Mesenchymal stem cell (in vitro differentiated cells and primary cell): ENCODE results near the gene TMEM45A.
A peak's percentile ranks its signal among the peaks of the same experiment; 100 is the strongest.

Experiments
- DNase-seq: peaks from one replicate; pipeline ENCODE4 v3.0.0-alpha.2; 2013
- H2AFZ ChIP-seq: one replicate; pipeline ENCODE4 v1.6.1; 2013; ENCODE audit warnings: low read depth, mild to moderate bottlenecking, control low read depth, inconsistent platforms, low read length, moderate library complexity
- H2AK5ac ChIP-seq: 2 replicates; pipeline ENCODE4 v1.6.1; 2013; ENCODE audit warnings: low read length, moderate library complexity, mild to moderate bottlenecking, inconsistent platforms; ENCODE audit not compliant: severe bottlenecking
- H2BK120ac ChIP-seq: one replicate; pipeline ENCODE4 v1.6.1; 2013; ENCODE audit warnings: low read depth, mild to moderate bottlenecking, inconsistent platforms, low read length, moderate library complexity
- H2BK12ac ChIP-seq, 2 experiments: one replicate each; pipeline ENCODE4 v1.6.1; 2013; ENCODE audit warnings: inconsistent platforms in 2 of 2, low read length in 2 of 2, mild to moderate bottlenecking in 2 of 2, moderate library complexity in 2 of 2, control low read depth in 1 of 2
- H2BK15ac ChIP-seq: one replicate; pipeline ENCODE4 v1.6.1; 2013; ENCODE audit warnings: mild to moderate bottlenecking, low read depth, inconsistent platforms; ENCODE audit not compliant: poor library complexity, severe bottlenecking
- H2BK5ac ChIP-seq: 2 replicates; pipeline ENCODE4 v1.6.1; 2013; ENCODE audit warnings: low read depth, mild to moderate bottlenecking, low read length, control low read depth, inconsistent platforms; ENCODE audit not compliant: poor library complexity, severe bottlenecking
- H3K14ac ChIP-seq, 2 experiments: one replicate each; pipeline ENCODE4 v1.6.1; 2013; ENCODE audit warnings: inconsistent platforms in 2 of 2, low read length in 2 of 2, control low read depth in 1 of 2, mild to moderate bottlenecking in 1 of 2, moderate library complexity in 1 of 2
- H3K18ac ChIP-seq, 2 experiments: one replicate each; pipeline ENCODE4 v1.6.1; 2013; ENCODE audit warnings: inconsistent platforms in 2 of 2, low read length in 2 of 2, control low read depth in 1 of 2, low read depth in 1 of 2, mild to moderate bottlenecking in 1 of 2
- H3K23ac ChIP-seq, 2 experiments: one replicate each; pipeline ENCODE4 v1.6.1; 2013; ENCODE audit warnings: inconsistent platforms in 2 of 2, low read length in 2 of 2, mild to moderate bottlenecking in 2 of 2, moderate library complexity in 2 of 2, control low read depth in 1 of 2
- H3K27ac ChIP-seq: 2 replicates; pipeline ENCODE4 v1.5.1; 2013; ENCODE audit warnings: mild to moderate bottlenecking, moderate library complexity, low read length, control low read depth, inconsistent platforms; ENCODE audit not compliant: poor library complexity, severe bottlenecking
- H3K27me3 ChIP-seq, 2 experiments: 2 replicates each; pipeline versions ENCODE4 v1.6.1 to v1.7.0; 2013; ENCODE audit warnings: low read length in 2 of 2, mild to moderate bottlenecking in 2 of 2, moderate library complexity in 2 of 2, control low read depth in 1 of 2, inconsistent platforms in 1 of 2; ENCODE audit not compliant: control insufficient read depth in 1 of 2, insufficient read depth in 1 of 2
- H3K36me3 ChIP-seq, 2 experiments: 2 replicates each; pipeline versions ENCODE4 v1.6.1 to v1.7.0; 2013; ENCODE audit warnings: low read length in 2 of 2, control low read depth in 1 of 2, inconsistent platforms in 1 of 2, low read depth in 1 of 2, mild to moderate bottlenecking in 1 of 2; ENCODE audit not compliant: insufficient read depth in 2 of 2, control insufficient read depth in 1 of 2
- H3K4ac ChIP-seq, 2 experiments: one replicate each; pipeline ENCODE4 v1.6.1; 2013; ENCODE audit warnings: inconsistent platforms in 2 of 2, low read length in 2 of 2, mild to moderate bottlenecking in 2 of 2, moderate library complexity in 2 of 2, control low read depth in 1 of 2, low read depth in 1 of 2
- H3K4me1 ChIP-seq: 2 replicates; pipeline ENCODE4 v1.6.1; 2013; ENCODE audit warnings: low read depth, low read length, control low read depth; ENCODE audit not compliant: control insufficient read depth, insufficient read depth
- H3K4me2 ChIP-seq: 2 replicates; pipeline ENCODE4 v1.6.1; 2013; ENCODE audit warnings: low read length, mild to moderate bottlenecking, inconsistent platforms; ENCODE audit not compliant: poor library complexity, severe bottlenecking
- H3K4me3 ChIP-seq, 2 experiments: 2 replicates each; pipeline versions ENCODE4 v1.5.1 to v1.7.0; 2013; ENCODE audit warnings: low read length in 2 of 2, mild to moderate bottlenecking in 2 of 2, control low read depth in 1 of 2, low read depth in 1 of 2; ENCODE audit not compliant: insufficient read depth in 1 of 2
- H3K79me1 ChIP-seq: replicated peaks from 2 replicates; pipeline ENCODE4 v1.6.1; 2013; ENCODE audit warnings: mild to moderate bottlenecking, control low read depth, low read length, inconsistent platforms; ENCODE audit not compliant: poor library complexity, severe bottlenecking
- H3K9ac ChIP-seq: 2 replicates; pipeline ENCODE4 v1.7.0; 2013; ENCODE audit warnings: mild to moderate bottlenecking, low read length, moderate library complexity
- H3K9me3 ChIP-seq: 2 replicates; pipeline ENCODE4 v1.7.0; 2013; ENCODE audit warnings: mild to moderate bottlenecking, low read length; ENCODE audit not compliant: control insufficient read depth
- H4K8ac ChIP-seq: one replicate; pipeline ENCODE4 v1.6.1; 2013; ENCODE audit warnings: inconsistent platforms, mild to moderate bottlenecking, low read length, moderate library complexity
- H4K91ac ChIP-seq: one replicate; pipeline ENCODE4 v1.6.1; 2013; ENCODE audit warnings: mild to moderate bottlenecking, low read length, inconsistent platforms
- WGBS: methylation state at CpG from one replicate; pipeline ENCODE4 v1.1.7; 2013; ENCODE audit warnings: mixed read lengths; 5-methylcytosine and 5-hydroxymethylcytosine counted together

Gene TMEM45A

GRCh38 chr3:100611221-100611620 is 118.8 kb downstream of the TMEM45A start:
- DNase-seq, result no peak
- H3K4ac ChIP-seq, result no peak overlapping the region
- H3K14ac ChIP-seq, result no peak overlapping the region
- no peak overlapping the region for H2AK5ac ChIP-seq
- H3K18ac ChIP-seq, result no peak overlapping the region
- no peak overlapping the region for H4K8ac ChIP-seq
- no peaks in the 10 kb centered on the region for H3K79me1 ChIP-seq
- H3K36me3 ChIP-seq, result no peaks in the 10 kb centered on the region
- no peak overlapping the region for H2BK120ac ChIP-seq
- no peak overlapping the region for H2AFZ ChIP-seq
- H3K23ac ChIP-seq, result no peak overlapping the region
- no peak overlapping the region for H3K9ac ChIP-seq
- WGBS, result no CpG with 5 or more reads among the region's 3 CpGs
- no peak overlapping the region for H2BK15ac ChIP-seq
- H4K91ac ChIP-seq, result no peak overlapping the region
- no peak overlapping the region for H3K4me3 ChIP-seq
- no peak overlapping the region for H3K27ac ChIP-seq
- H2BK5ac ChIP-seq, result no peak overlapping the region
- H3K9me3 ChIP-seq, result no peaks in the 10 kb centered on the region
- no peaks in the 10 kb centered on the region for H3K4me1 ChIP-seq
- no peak overlapping the region for H3K4me2 ChIP-seq
- no peak overlapping the region for H2BK12ac ChIP-seq
- H3K27me3 ChIP-seq, result peaks cover 0 to 3% of the 10 kb centered on the region in 2 experiments

DNA sequence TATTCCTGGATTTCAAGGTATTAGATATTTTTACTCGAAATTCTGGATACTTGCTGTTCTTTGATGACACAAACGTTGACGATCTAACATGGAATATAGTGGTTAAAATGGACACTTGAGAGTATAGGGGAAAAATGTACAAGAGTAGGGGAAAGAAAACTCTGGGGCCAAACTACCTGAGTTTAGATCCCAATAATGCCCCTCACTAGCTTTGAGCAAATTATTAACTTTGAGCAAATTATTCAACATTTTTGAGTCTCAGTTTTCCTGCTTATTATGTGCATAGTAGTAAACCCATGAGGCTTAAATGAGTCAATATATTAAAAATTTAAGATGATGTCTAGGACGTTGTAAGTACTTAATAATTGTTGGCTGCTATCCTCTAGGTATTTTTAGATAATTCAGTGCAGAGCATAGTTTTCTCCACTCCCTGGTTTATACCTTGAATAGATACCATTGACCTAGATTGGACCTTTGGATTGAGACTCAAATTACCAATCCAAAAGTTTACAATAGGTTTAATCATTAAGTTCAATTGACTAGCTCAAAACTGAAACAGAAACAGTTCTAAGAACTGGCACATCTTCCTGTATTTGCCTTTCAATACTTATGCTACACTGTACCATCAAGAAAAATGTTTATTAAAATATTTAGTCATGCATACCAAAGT is 121.4 kb downstream of the TMEM45A start:
- Histone ChIP-seq H3K18ac (no peak overlapping the region), H4K91ac (no peak overlapping the region)

DNA sequence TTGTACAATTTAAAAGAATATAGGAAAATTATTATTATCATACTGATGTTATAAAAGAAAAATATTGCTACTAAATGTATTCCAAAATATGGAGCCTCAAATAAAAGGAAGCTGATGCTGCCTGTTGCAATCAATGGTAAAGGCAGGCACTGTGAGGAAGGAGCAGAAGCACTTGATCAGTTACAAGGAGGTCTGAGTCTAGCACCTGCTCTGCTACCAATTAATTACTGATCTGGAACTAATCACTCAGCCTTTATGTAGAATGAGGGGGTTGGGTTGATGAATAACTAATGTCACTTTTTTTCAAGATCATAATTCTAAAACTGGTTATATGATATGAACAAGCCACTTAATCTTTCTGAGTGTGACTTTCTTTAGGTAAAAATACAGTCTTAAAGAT is 122.5 kb downstream of the TMEM45A start:
- Histone ChIP-seq H3K23ac (no peak overlapping the region), H3K79me1 (no peaks in the 10 kb centered on the region), H2AFZ (no peak overlapping the region), H3K36me3 (no peaks in the 10 kb centered on the region), H2BK12ac (no peak overlapping the region), H3K4me2 (no peak overlapping the region), H3K4me3 (no peak overlapping the region), H4K91ac (no peak overlapping the region), H2BK5ac (no peak overlapping the region), H3K14ac (no peak overlapping the region), H3K4ac (no peak overlapping the region), H3K9me3 (no peaks in the 10 kb centered on the region), H3K4me1 (no peaks in the 10 kb centered on the region), H3K18ac (no peak overlapping the region), H3K27me3 (peaks cover 0 to 3% of the 10 kb centered on the region in 2 experiments), H4K8ac (no peak overlapping the region), H2AK5ac (no peak overlapping the region), H2BK120ac (no peak overlapping the region), H3K27ac (no peak overlapping the region), H3K9ac (no peak overlapping the region), H2BK15ac (no peak overlapping the region)
- no peak for DNase-seq

More for the DNA sequence above, 121.4 kb downstream of the TMEM45A start:
- Histone ChIP-seq H3K27ac (no peak overlapping the region), H2BK15ac (no peak overlapping the region), H3K4ac (no peak overlapping the region), H3K79me1 (no peaks in the 10 kb centered on the region), H3K4me2 (no peak overlapping the region), H2BK12ac (no peak overlapping the region), H2AK5ac (no peak overlapping the region), H3K27me3 (peaks cover 0 to 3% of the 10 kb centered on the region in 2 experiments), H4K8ac (no peak overlapping the region), H3K9me3 (no peaks in the 10 kb centered on the region), H3K4me3 (no peak overlapping the region), H3K9ac (no peak overlapping the region), H3K4me1 (no peaks in the 10 kb centered on the region), H2BK120ac (no peak overlapping the region), H2BK5ac (no peak overlapping the region), H2AFZ (no peak overlapping the region), H3K36me3 (no peaks in the 10 kb centered on the region), H3K23ac (no peak overlapping the region), H3K14ac (no peak overlapping the region)
- 88% methylated on average over 3 of the region's 4 CpGs for WGBS
- DNase-seq, result no peak

GRCh38 chr3:100615684-100616083 is 123.3 kb downstream of the TMEM45A start:
- Histone ChIP-seq H2BK15ac (no peak overlapping the region), H2AFZ (no peak overlapping the region), H3K18ac (no peak overlapping the region), H3K4ac (no peak overlapping the region), H3K27me3 (peaks cover 0 to under 1% of the 10 kb centered on the region in 2 experiments), H3K23ac (no peak overlapping the region), H4K8ac (no peak overlapping the region), H2BK5ac (no peak overlapping the region), H3K36me3 (no peaks in the 10 kb centered on the region), H3K4me2 (no peak overlapping the region), H4K91ac (no peak overlapping the region), H2BK12ac (no peak overlapping the region), H3K9me3 (no peaks in the 10 kb centered on the region), H3K4me3 (no peak overlapping the region), H3K14ac (no peak overlapping the region), H2BK120ac (no peak overlapping the region), H2AK5ac (no peak overlapping the region), H3K27ac (no peak overlapping the region), H3K79me1 (no peaks in the 10 kb centered on the region), H3K4me1 (no peaks in the 10 kb centered on the region), H3K9ac (peak overlapping the region; percentile 43)
- DNase-seq, result no peak
